Measurements from ENCODE around the gene L3MBTL2. TPM values are rescaled to one million over a fixed set of nuclear protein-coding genes. Genes with fewer than 3 reads are reported as not detected.

Gene L3MBTL2
- total RNA-seq, 1 donor from 2014 or later: 20.9 TPM

DNA sequence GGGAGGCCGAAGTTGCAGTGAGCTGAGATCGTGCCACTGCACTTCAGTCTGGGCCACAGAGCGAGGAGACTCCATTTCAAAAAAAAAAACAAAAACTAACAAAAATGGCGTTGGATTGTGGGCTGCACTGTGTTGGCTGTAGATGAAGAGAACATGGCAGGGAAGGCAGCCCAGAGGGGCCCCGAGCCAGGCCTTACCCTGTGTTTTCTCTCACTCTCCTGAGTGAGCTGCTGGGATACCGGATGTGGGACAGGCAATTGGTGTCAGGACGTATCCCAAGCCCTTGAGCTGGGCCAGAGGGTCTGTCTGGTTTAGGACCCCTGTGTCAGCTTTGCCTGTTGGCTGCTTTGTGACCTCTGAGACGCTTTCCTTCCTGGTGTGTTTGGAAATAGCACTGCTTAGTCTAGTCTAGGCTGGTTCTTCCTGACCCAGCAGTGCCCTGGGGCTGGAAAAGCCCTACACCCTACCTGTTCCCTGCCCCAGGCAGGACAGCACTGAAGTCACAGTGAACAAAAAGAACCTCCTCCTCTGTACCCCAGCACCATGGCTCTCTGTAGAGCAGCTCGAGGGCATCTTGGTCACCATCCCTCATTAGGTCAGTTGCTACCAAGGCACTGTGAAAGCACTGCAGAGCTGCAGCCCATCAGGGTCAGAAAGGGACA lies 17.9 kb downstream of the L3MBTL2 start:
- no peak overlapping the region for H3K4me3 Mint-ChIP-seq (ENCODE audit: unreplicated experiment)
- TF ChIP-seq, protein P1, sequence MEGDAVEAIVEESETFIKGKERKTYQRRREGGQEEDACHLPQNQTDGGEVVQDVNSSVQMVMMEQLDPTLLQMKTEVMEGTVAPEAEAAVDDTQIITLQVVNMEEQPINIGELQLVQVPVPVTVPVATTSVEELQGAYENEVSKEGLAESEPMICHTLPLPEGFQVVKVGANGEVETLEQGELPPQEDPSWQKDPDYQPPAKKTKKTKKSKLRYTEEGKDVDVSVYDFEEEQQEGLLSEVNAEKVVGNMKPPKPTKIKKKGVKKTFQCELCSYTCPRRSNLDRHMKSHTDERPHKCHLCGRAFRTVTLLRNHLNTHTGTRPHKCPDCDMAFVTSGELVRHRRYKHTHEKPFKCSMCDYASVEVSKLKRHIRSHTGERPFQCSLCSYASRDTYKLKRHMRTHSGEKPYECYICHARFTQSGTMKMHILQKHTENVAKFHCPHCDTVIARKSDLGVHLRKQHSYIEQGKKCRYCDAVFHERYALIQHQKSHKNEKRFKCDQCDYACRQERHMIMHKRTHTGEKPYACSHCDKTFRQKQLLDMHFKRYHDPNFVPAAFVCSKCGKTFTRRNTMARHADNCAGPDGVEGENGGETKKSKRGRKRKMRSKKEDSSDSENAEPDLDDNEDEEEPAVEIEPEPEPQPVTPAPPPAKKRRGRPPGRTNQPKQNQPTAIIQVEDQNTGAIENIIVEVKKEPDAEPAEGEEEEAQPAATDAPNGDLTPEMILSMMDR (IDR thresholded peaks at IDR 0.05; ENCODE audit: partially characterized antibody, unreplicated experiment): no peak
- H3K4me1 Mint-ChIP-seq (ENCODE audit: low read depth, unreplicated experiment): peaks cover 3% of the 10 kb centered on the region
- DNase-seq: no peak
- H3K9me3 Mint-ChIP-seq (ENCODE audit: unreplicated experiment): peaks cover 1% of the 10 kb centered on the region
- H3K27me3 Mint-ChIP-seq (ENCODE audit: unreplicated experiment): peaks cover 3% of the 10 kb centered on the region
- peaks cover 3% of the 10 kb centered on the region for H3K36me3 Mint-ChIP-seq (ENCODE audit: unreplicated experiment)
- H3K27ac Mint-ChIP-seq (ENCODE audit: unreplicated experiment): no peak overlapping the region

DNA sequence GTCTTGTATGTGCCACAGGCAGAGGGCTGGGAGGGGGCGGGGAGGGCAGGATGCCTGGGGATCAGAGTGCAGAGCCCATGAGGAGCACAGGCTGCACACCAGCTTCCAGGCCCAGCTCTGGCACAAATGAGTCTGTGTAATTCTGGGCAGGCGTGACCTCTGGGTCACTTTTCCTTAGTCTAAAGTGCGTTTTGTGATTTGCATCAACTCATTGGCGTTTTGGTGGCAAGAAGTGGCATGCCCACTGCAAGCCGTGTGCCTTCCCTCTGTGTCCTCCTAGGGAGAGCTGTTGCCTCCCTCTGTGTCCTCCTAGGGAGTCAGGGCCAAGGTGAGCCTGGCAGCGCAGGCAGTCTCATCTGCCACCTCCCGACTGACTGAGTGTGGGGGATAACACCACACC lies 18.4 kb downstream of the L3MBTL2 start:
- no peak for DNase-seq
- Mint-ChIP-seq H3K36me3 (ENCODE audit: unreplicated experiment) (peaks cover 3% of the 10 kb centered on the region), H3K4me1 (ENCODE audit: low read depth, unreplicated experiment) (peaks cover 3% of the 10 kb centered on the region), H3K27ac (ENCODE audit: unreplicated experiment) (no peak overlapping the region), H3K4me3 (ENCODE audit: unreplicated experiment) (no peak overlapping the region), H3K27me3 (ENCODE audit: unreplicated experiment) (peaks cover 3% of the 10 kb centered on the region), H3K9me3 (ENCODE audit: unreplicated experiment) (peaks cover 1% of the 10 kb centered on the region)
- TF ChIP-seq, protein P1 (IDR thresholded peaks at IDR 0.05; ENCODE audit: partially characterized antibody, unreplicated experiment): no peak

- no peak overlapping the region for H3K4me3 Mint-ChIP-seq (ENCODE audit: unreplicated experiment)
- H3K9me3 Mint-ChIP-seq (ENCODE audit: unreplicated experiment): peaks cover 6% of the 10 kb centered on the region
- no peak overlapping the region for H3K27ac Mint-ChIP-seq (ENCODE audit: unreplicated experiment)
- DNase-seq: no peak
- H3K27me3 Mint-ChIP-seq (ENCODE audit: unreplicated experiment): no peaks in the 10 kb centered on the region
- TF ChIP-seq, protein P1 (IDR thresholded peaks at IDR 0.05; ENCODE audit: partially characterized antibody, unreplicated experiment): no peak
- no peaks in the 10 kb centered on the region for H3K36me3 Mint-ChIP-seq (ENCODE audit: unreplicated experiment)
- no peaks in the 10 kb centered on the region for H3K4me1 Mint-ChIP-seq (ENCODE audit: low read depth, unreplicated experiment)
These were observed 21.9 kb downstream of the L3MBTL2 start for GRCh38 chr22:41226723-41227655.

GRCh38 chr22:41229215-41229614 lies 24.1 kb downstream of the L3MBTL2 start:
- no peaks in the 10 kb centered on the region for H3K4me1 Mint-ChIP-seq (ENCODE audit: low read depth, unreplicated experiment)
- no peaks in the 10 kb centered on the region for H3K36me3 Mint-ChIP-seq (ENCODE audit: unreplicated experiment)
- H3K4me3 Mint-ChIP-seq (ENCODE audit: unreplicated experiment): no peak overlapping the region
- no peak for DNase-seq
- H3K27ac Mint-ChIP-seq (ENCODE audit: unreplicated experiment): no peak overlapping the region
- TF ChIP-seq, protein P1 (IDR thresholded peaks at IDR 0.05; ENCODE audit: partially characterized antibody, unreplicated experiment): no peak
- no peaks in the 10 kb centered on the region for H3K27me3 Mint-ChIP-seq (ENCODE audit: unreplicated experiment)
- peaks cover 6% of the 10 kb centered on the region for H3K9me3 Mint-ChIP-seq (ENCODE audit: unreplicated experiment)
